Body of pancreas (tissue), 4 donors: ENCODE measurements around the gene NRARP.

Source experiments
- POLR2A ChIP-seq, 3 donors: fragments of 450-650 bp; IDR thresholded peaks; one replicate each; pipeline ENCODE4 v1.6.1; 2016; ENCODE audit warnings: antibody characterized with exemption in 3 of 3, mild to moderate bottlenecking in 2 of 3
- TF ChIP-seq, protein P1 (sequence below), 7 experiments: fragments of 450-650 bp in 4 of 7; fragments of 200-600 bp in 3 of 7; sonication (generic) in 3 of 7; IDR thresholded peaks; one replicate each; pipeline ENCODE4 v1.5.1; 2016 to 2019; ENCODE audit warnings: antibody characterized with exemption in 7 of 7

- TF ChIP-seq, protein P1, sequence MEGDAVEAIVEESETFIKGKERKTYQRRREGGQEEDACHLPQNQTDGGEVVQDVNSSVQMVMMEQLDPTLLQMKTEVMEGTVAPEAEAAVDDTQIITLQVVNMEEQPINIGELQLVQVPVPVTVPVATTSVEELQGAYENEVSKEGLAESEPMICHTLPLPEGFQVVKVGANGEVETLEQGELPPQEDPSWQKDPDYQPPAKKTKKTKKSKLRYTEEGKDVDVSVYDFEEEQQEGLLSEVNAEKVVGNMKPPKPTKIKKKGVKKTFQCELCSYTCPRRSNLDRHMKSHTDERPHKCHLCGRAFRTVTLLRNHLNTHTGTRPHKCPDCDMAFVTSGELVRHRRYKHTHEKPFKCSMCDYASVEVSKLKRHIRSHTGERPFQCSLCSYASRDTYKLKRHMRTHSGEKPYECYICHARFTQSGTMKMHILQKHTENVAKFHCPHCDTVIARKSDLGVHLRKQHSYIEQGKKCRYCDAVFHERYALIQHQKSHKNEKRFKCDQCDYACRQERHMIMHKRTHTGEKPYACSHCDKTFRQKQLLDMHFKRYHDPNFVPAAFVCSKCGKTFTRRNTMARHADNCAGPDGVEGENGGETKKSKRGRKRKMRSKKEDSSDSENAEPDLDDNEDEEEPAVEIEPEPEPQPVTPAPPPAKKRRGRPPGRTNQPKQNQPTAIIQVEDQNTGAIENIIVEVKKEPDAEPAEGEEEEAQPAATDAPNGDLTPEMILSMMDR (IDR thresholded peaks at IDR 0.05) = no peak
- no peak for TF ChIP-seq POLR2A (IDR thresholded peaks at IDR 0.05)
Observed at GRCh38 chr9:137272241-137273094, 29.6 kb downstream of the NRARP start.
